ENCODE results near the gene SPATA16.

DNA sequence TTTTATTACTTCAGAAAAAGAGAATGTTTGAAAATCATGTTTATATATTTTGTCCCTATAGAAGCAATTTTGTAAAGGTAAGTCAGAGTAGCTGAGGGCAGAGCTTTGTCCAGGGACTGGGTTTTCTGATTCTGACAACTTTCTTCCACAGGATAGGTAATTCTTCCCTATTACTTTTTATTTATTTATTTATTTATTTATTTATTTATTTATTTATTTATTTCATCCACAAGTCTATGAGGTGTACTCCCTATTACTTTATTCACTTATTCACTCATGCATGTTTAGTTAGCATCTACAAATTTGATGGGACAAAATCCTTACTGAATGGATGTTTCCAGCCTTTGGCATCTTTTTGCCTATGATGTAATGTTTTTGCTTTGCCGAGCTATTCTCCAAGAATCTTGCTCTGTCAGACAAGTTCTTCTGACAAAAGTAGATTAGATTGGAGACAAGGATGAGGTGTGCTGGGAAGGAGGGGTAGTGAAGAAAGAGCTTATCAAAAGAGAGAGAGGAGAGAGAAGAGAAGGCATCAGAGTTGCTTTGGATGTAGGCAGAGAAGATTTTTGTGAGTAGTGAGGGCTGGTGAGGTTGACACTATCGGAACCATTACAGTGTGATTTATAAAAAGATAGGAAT, 119.4 kb downstream of the SPATA16 start:
- TF ChIP-seq POLR2A (IDR thresholded peaks at IDR 0.05), result no peak
- TF ChIP-seq, protein P1, sequence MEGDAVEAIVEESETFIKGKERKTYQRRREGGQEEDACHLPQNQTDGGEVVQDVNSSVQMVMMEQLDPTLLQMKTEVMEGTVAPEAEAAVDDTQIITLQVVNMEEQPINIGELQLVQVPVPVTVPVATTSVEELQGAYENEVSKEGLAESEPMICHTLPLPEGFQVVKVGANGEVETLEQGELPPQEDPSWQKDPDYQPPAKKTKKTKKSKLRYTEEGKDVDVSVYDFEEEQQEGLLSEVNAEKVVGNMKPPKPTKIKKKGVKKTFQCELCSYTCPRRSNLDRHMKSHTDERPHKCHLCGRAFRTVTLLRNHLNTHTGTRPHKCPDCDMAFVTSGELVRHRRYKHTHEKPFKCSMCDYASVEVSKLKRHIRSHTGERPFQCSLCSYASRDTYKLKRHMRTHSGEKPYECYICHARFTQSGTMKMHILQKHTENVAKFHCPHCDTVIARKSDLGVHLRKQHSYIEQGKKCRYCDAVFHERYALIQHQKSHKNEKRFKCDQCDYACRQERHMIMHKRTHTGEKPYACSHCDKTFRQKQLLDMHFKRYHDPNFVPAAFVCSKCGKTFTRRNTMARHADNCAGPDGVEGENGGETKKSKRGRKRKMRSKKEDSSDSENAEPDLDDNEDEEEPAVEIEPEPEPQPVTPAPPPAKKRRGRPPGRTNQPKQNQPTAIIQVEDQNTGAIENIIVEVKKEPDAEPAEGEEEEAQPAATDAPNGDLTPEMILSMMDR (IDR thresholded peaks at IDR 0.05), result no peak
